IPS DF 6.9 (cell line): ENCODE data around the gene SH3BGRL3.

Experiments used
- DNase-seq: peaks from one replicate; pipeline ENCODE4 v3.0.0-alpha.2; 2013; ENCODE audit warnings: low read depth, low spot score
- H3K27ac ChIP-seq: one replicate; pipeline ENCODE4 v1.5.1; 2013; ENCODE audit warnings: low read length, control low read depth
- H3K27me3 ChIP-seq: 2 replicates; pipeline ENCODE4 v1.6.1; 2013; ENCODE audit warnings: mild to moderate bottlenecking, low read length; ENCODE audit not compliant: control insufficient read depth, insufficient read depth
- H3K36me3 ChIP-seq: 2 replicates; pipeline ENCODE4 v1.6.1; 2013; ENCODE audit warnings: low read length; ENCODE audit not compliant: control insufficient read depth, insufficient read depth
- H3K4me1 ChIP-seq: 2 replicates; pipeline ENCODE4 v1.6.1; 2013; ENCODE audit warnings: low read length; ENCODE audit not compliant: control insufficient read depth, insufficient read depth
- H3K4me3 ChIP-seq: 2 replicates; pipeline ENCODE4 v1.5.1; 2013; ENCODE audit warnings: mild to moderate bottlenecking, low read length
- H3K9me3 ChIP-seq: 2 replicates; pipeline ENCODE4 v1.6.1; 2013; ENCODE audit warnings: low read length, inconsistent platforms; ENCODE audit not compliant: control insufficient read depth, insufficient read depth
- WGBS: extraction: QIAGEN DNeasy Blood & Tissue Kit; methylation state at CpG from one replicate; pipeline ENCODE4 v1.1.7; 2013; ENCODE audit warnings: mixed read lengths, missing lambda C conversion rate; ENCODE audit not compliant: insufficient read length, insufficient coverage; 5-methylcytosine and 5-hydroxymethylcytosine counted together

SH3BGRL3 gene

DNA sequence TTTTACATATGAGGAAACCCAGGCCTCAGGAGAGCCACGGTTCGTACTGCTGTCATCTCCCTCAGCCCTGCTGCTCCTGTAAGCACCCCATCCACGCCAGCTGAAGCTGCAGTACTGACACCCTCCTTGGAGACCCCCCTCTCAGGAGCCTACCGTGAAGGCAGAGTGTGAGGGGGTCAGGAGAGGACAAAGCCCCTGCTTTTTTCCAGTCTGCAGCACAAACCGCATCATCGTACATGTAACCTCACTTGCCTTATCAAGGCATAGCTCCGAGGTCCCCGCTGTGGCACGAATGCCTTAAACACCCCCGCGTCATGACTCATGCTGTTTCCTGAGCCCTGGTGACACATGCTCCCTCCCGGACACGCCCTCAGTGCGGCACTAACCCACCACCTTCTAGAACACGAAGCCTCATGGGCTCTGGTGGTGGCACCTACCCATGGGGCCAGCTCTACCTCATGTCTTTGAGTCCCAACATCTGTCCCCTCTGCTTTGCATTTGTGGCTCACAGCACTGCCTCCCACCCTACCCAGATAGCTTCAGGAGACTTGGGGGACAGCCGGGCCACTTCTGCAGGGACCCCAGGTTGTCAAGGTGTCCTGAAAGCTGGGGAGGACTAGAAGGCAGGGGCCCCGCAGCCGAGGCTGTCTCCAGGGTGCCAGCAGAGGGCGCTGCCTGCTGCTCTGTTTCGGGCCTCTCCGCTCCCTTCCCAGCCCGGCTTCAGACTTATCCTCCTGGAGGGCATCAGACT, 4.9 kb downstream of the SH3BGRL3 start:
- no CpG with 5 or more reads among the region's 22 CpGs for WGBS
- no peaks in the 10 kb centered on the region for H3K27me3 ChIP-seq
- H3K4me3 ChIP-seq, result no peak overlapping the region; the same call in 1 of the 2 replicates
- no peaks in the 10 kb centered on the region for H3K9me3 ChIP-seq
- DNase-seq, result no peak
- H3K36me3 ChIP-seq, result no peaks in the 10 kb centered on the region
- peaks cover 20% of the 10 kb centered on the region for H3K4me1 ChIP-seq
- H3K27ac ChIP-seq, result no peak overlapping the region

GRCh38 chr1:26285366-26286063, 5.6 kb downstream of the SH3BGRL3 start:
- peaks cover 24% of the 10 kb centered on the region for H3K4me1 ChIP-seq
- no peaks in the 10 kb centered on the region for H3K36me3 ChIP-seq
- no CpG with 5 or more reads among the region's 19 CpGs for WGBS
- DNase-seq, result no peak
- no peak overlapping the region for H3K27ac ChIP-seq
- no peak overlapping the region for H3K4me3 ChIP-seq
- H3K9me3 ChIP-seq, result no peaks in the 10 kb centered on the region
- H3K27me3 ChIP-seq, result no peaks in the 10 kb centered on the region

- no peaks in the 10 kb centered on the region for H3K27me3 ChIP-seq
- no peak overlapping the region for H3K27ac ChIP-seq
- no peaks in the 10 kb centered on the region for H3K36me3 ChIP-seq
- no CpG with 5 or more reads among the region's 2 CpGs for WGBS
- H3K4me3 ChIP-seq, result no peak overlapping the region
- no peaks in the 10 kb centered on the region for H3K9me3 ChIP-seq
- DNase-seq, result no peak
- H3K4me1 ChIP-seq, result peaks cover 25% of the 10 kb centered on the region
Observed at GRCh38 chr1:26286064-26286416, 6.2 kb downstream of the SH3BGRL3 start.

DNA sequence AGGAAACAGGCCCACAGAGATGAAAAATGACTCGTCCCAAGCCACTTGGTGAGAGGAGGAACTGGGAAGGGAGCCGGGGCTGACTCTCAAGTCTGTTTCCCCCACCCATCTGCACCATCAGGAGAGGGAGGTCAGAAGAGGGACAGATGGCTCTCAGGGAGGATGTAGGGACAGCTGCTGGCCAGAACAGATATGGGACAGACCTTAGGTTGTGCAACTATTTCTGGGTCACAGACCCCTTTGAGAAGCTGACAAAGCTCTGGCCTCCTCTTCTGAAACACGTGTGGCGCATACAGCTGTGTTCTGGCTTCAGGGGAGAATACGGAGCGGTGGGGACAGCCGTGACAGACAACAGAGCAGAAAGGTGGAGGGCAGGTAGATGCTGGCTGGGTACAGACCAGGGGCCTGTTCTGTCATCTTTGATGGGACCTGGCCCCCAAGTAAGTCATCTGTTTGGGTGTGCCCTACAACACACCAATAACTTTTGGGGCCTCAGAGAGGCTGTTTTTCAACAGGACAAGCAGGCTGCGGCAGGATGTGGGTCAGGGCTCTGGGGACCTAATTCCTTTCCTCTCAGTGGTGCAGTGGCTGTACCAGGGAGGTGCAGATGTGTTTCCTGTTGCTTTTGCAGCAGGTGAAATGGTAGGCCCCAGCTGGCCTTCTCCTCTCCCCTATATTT, 7.3 kb downstream of the SH3BGRL3 start:
- no peaks in the 10 kb centered on the region for H3K27me3 ChIP-seq
- no CpG with 5 or more reads among the region's 8 CpGs for WGBS
- H3K27ac ChIP-seq, result no peak overlapping the region
- DNase-seq, result no peak
- H3K9me3 ChIP-seq, result no peaks in the 10 kb centered on the region
- no peaks in the 10 kb centered on the region for H3K36me3 ChIP-seq
- H3K4me3 ChIP-seq, result no peak overlapping the region
- peaks cover 19% of the 10 kb centered on the region for H3K4me1 ChIP-seq

- Histone ChIP-seq H3K9me3 (no peaks in the 10 kb centered on the region), H3K27ac (no peak overlapping the region), H3K4me3 (no peak overlapping the region), H3K4me1 (peaks cover 13% of the 10 kb centered on the region), H3K27me3 (no peaks in the 10 kb centered on the region), H3K36me3 (no peaks in the 10 kb centered on the region)
- DNase-seq, result no peak
- no CpG with 5 or more reads among the region's 5 CpGs for WGBS
Observed at GRCh38 chr1:26287811-26288210, 7.9 kb downstream of the SH3BGRL3 start.

- H3K9me3 ChIP-seq, result no peaks in the 10 kb centered on the region
Observed at GRCh38 chr1:26288311-26288941, 8.5 kb downstream of the SH3BGRL3 start.

GRCh38 chr1:26289158-26290059, 9.5 kb downstream of the SH3BGRL3 start:
- no peak for DNase-seq
- Histone ChIP-seq H3K36me3 (no peaks in the 10 kb centered on the region), H3K27me3 (no peaks in the 10 kb centered on the region), H3K4me3 (no peak overlapping the region), H3K27ac (no peak overlapping the region), H3K9me3 (no peaks in the 10 kb centered on the region), H3K4me1 (peaks cover 13% of the 10 kb centered on the region)
- WGBS, result no CpG with 5 or more reads among the region's 21 CpGs

More at GRCh38 chr1:26288311-26288941, 8.5 kb downstream of the SH3BGRL3 start:
- no peak overlapping the region for H3K27ac ChIP-seq
- no peak overlapping the region for H3K4me3 ChIP-seq
- DNase-seq, result no peak
- peaks cover 13% of the 10 kb centered on the region for H3K4me1 ChIP-seq
- no peaks in the 10 kb centered on the region for H3K36me3 ChIP-seq
- no peaks in the 10 kb centered on the region for H3K27me3 ChIP-seq
- WGBS, result no CpG with 5 or more reads among the region's 5 CpGs

DNA sequence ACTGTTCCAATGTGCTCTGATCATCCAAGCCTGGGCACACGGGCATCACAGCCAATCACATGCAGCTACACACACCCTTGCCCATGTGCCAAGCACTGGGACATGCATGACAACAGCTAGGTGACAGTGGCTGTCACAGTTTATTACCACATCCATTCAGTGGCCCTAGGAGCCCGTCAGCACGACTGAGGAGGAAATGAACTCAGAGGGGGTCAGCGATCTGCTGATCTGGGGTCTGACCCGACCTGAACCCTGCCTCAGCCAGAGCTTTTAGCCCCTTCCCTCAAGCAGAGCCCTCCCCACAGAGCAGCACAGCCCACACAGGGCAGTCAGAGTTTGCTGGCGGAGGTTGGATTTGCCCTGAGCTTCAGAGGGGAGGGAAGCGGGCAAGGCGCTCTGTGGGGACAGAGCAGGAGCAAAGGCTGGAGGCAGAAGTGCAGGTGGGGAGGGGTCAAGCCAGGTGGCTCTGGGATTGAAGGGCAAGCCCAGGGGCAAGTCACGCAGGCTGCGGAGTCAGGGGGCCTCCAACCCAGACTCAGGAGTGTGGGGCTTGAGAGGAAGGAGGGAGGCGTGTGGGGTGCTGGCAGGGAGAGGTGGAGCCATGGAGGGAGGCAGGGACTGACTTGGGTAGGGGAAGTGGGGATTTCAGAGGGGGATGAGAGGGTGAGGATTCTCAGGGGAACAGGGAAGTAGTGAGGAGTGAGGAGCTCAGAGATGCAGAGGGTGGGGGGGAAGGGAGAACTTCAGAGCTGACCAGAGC, 10.4 kb downstream of the SH3BGRL3 start:
- no peak overlapping the region for H3K4me3 ChIP-seq
- H3K27ac ChIP-seq, result no peak overlapping the region
- no peaks in the 10 kb centered on the region for H3K27me3 ChIP-seq
- no peaks in the 10 kb centered on the region for H3K36me3 ChIP-seq
- WGBS, result no CpG with 5 or more reads among the region's 11 CpGs
- DNase-seq, result no peak
- no peaks in the 10 kb centered on the region for H3K9me3 ChIP-seq
- H3K4me1 ChIP-seq, result peaks cover 11% of the 10 kb centered on the region

GRCh38 chr1:26290882-26291261, 11.0 kb downstream of the SH3BGRL3 start:
- Histone ChIP-seq H3K27me3 (no peaks in the 10 kb centered on the region), H3K4me1 (peaks cover 9% of the 10 kb centered on the region), H3K9me3 (no peaks in the 10 kb centered on the region), H3K4me3 (no peak overlapping the region), H3K27ac (no peak overlapping the region), H3K36me3 (no peaks in the 10 kb centered on the region)
- no CpG with 5 or more reads among the region's 11 CpGs for WGBS
- no peak for DNase-seq
